GM18951 (cell line): Measurements from ENCODE around the gene BCO2.

ENCODE experiments used
- POLR2A ChIP-seq: IDR thresholded peaks from 4 replicates; pipeline ENCODE4 v1.6.1; 2011; ENCODE audit warnings: mild to moderate bottlenecking; ENCODE audit not compliant: insufficient read length, insufficient read depth; ENCODE audit errors: extremely low read depth
- in situ Hi-C: fragments of 300-500 bp; cut with MboI; formaldehyde crosslinking; loops from one replicate; pipeline ENCODE4 v1.12.0; 2022; ENCODE audit warnings: low sequenced_read_pairs, mixed read lengths, inconsistent platforms; ENCODE audit not compliant: unreplicated experiment

The BCO2 gene

DNA sequence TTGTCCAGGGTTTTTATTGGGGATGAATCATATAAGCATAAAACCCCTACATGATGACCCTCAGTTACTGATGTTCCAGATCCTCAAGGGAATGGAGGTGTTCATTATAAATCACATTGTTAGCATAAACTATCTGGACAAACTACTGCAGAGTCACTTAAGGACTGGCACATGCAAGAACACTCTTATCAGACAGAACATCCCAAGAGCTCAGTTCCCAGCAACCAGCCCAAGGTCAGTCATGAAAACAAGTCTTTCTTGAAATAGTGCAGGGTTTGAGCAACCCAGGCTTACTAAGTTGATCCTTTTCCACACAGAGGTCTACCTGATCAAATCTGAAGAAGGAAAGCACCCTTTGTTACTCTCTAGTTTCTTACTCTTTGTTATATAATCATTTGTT lies 37.4 kb downstream of the BCO2 start:
- no peak for TF ChIP-seq POLR2A
- in situ Hi-C loops: no loop called here

DNA sequence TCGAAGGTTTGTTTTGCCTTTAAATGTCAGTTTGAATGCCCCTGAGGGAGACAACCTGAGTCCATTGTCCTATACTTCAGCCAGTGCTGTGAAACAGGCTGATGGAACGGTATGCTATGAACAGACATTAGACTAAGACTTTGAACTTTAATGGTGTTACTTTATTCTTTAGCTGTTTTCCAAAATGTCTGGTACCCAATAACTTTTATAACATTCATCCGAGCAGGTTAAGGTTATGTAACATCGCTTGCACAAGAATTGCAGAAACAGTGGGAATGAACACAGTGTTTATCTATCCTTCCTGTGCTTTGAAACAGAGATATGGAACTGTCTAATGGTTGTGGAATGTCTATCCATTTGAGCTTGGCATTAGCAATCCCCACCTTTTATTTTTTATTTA lies 38.4 kb downstream of the BCO2 start:
- no peak for TF ChIP-seq POLR2A
- in situ Hi-C loops: no loop called here

DNA sequence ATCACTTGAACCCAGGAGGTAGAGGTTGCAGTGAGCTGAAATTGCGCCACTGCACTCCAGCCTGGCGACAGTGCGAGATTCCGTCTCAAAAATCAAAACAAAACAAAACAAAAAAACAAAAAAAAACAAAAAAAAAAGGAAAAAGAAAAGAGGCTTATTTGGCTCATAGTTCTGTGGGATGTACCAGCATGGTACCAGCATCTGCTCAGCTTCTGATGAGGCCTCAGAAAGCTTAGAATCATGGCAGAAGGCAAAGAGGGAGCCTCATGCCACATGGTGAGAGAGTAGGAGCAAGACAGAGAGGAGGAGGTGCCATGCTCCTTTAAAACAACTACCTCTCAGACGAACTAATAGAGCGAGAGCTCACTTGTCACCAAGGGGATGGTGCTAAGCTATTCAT lies 40.3 kb downstream of the BCO2 start:
- in situ Hi-C loops: no loop called here
- no peak for TF ChIP-seq POLR2A

DNA sequence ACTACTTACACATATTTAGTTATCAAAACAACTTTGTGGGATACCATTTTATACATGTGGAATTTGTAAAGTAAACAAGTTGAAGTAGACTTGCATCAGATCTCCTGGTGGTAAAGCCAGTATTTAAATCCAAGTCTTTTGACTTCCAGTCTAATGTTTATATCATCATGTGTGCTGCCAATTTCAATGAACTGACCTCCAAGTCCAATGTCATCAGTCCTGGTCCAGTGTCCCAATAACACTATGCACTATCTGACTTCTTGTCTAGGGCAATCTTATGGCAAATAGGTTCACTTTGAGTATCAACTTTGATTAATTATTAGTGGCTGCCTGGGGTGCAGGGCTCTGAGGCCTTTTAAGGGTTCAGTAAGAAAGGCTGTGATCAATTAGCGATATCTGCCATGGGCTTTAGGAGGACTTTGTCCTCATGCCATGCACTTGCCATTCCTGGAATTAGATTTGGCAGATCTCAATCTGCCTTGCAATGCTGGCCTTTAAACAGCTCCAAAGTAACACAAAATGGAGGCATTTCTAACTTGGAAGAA lies 41.3 kb downstream of the BCO2 start:
- in situ Hi-C loops: no loop called here

DNA sequence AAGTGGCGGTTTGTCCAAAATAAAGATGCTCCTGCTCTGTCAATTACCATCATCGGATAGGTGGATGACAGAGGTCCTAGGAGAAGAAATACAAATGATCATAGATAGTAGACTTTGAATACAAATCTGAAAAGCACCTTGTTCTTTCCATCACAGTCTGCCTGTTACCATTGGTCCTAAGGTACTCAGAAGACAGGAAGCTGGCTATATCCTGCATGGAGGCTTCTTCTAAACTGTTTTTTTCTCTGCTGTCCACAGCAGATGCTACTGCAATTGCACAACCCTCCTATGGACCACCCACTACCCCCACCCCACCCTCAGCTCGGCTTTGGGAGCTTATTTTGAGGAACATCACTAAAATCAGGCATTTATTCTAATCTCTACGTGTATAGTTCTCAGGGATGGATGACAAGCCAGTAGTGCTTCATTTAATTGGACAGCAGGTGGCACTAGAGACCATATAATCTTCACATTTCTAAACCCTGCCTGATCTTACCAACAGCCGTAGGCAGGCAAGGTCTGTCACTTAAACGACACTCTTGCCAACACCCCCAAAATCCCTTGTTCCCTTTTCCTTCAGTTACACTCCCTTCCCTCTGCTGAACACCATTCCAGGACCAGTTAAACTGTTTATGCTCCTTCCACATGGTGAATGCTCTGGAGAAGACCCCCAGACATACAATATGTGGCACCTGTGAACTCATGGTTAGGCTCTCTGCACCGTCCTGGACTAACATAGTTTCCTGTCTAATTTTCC lies 44.3 kb downstream of the BCO2 start:
- no peak for TF ChIP-seq POLR2A
- in situ Hi-C loops: loop anchor here (5.0 kb wide), 1 partner anchor 68 kb away; no protein-coding TSS in a partner anchor

More for the DNA sequence above, 41.3 kb downstream of the BCO2 start:
- no peak for TF ChIP-seq POLR2A

DNA sequence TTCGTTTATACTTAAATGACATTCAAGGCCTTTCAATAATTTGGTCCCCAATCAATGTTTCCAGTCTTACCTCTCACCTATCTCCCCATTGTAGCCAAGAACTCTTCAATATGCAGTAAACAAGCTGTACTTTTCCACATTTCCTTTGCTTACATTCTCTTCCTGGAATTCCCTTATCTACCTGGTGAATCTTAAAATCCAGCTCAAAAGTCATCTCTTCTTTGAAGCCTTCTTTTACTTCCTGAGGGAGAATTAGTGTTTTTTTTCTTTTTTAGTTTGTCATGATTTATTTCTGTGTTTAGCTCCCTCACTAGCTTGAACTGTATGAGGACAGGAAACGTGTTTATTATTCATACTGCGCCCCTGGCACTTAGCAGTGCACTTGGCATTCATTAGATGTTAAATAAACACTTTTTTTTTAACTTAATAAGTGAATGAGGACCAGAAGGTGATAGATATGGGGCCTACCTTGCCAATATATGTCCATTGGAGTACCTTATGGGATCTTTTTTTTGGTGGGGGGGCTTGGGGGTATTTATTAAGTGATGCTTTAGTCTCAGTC lies 46.0 kb downstream of the BCO2 start:
- in situ Hi-C loops: loop anchor here (5.0 kb wide), 1 partner anchor 66 kb away; no protein-coding TSS in a partner anchor
- TF ChIP-seq POLR2A: no peak

DNA sequence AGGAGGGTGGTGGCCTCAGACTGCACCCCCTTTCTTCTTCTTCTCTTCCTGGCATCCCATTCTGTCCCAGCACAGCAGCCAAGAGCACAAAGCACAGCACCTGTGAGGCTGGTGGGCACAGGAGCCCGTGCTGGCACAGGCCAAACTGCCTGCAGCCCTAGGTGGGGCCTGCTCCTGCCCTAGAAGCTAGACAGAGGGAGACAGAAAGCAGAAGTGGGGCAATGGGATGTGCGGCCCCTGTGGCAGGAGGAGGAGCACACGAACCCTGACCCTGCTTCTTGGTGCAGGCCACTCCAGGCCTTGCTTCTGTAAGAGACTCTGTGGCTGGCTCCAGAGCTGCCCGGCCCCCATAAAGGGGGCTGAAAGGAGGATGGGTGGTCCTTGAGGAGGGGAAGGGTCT lies 47.0 kb downstream of the BCO2 start:
- TF ChIP-seq POLR2A: no peak
- in situ Hi-C loops: loop anchor here (5.0 kb wide), 1 partner anchor 65 kb away; no protein-coding TSS in a partner anchor

DNA sequence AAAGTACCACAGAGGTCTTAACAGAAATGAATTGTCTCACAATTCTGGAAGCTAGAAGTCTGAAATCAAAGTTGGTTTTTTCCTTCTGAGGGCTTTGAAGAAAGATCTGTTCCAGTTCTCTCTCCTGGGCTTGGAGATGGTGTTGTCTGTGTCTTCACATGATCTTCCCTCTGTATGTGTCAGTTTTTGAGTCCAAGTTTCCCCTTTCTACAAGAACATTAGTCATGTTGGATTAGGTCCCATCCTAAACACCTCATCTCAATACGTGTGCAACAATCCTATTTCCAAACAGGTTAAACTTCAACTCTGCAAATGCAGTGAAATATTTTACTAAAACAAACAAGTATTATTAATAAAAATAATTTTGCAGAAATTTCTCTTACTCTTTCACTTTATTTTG lies 47.8 kb downstream of the BCO2 start:
- in situ Hi-C loops: loop anchor here (5.0 kb wide), 1 partner anchor 64 kb away; no protein-coding TSS in a partner anchor

DNA sequence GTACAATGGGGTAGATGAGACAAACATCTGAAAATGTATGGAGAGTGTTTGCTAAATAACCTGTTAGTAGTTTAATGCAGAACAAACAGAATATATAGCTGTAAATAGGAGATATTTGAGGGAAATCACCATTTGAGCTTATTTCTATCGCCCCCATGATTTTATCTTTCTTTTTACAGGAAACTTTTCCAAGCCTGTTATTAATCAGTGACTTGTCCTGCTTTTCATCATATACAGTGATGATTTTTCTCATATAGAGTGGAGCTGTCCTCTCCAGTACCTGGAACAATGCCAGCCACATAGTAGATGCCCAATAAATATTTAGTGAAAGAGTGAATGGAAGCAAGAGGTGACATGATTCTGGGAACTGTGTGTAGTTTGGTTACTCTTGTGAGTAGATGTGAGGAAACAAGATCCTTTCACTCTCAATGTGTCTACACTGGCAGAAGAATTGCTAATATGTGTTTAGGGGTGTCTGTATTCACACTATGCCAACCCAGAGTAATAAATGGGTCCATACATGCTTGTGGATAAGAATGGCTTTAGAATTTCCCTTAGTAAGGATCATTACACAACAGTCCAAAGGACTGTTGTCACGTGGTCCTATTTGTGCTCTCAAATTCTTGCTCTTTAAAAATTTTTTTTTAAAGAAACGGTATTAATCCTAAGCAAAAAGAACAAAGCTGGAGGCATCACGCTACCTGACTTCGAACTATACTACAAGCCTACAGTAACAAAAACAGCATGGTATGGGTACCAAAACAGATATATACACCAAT lies 48.6 kb downstream of the BCO2 start:
- in situ Hi-C loops: loop anchor here (5.0 kb wide), 1 partner anchor 63 kb away; no protein-coding TSS in a partner anchor
- no peak for TF ChIP-seq POLR2A

More for the DNA sequence above, 47.8 kb downstream of the BCO2 start:
- TF ChIP-seq POLR2A: no peak

DNA sequence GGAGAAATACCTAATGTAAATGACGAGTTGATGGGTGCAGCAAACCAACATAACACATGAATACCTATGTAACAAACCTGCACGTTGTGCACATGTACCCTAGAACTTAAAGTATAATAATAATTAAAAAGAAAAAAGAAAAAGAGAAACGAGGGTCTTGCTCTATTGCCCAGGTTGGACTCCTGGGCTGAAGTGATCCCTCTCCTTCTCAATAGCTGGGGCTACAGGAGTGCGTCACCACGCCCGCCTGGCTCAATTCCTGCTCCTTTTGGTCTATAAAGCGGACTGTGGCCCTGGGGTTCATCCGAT lies 50.4 kb downstream of the BCO2 start:
- TF ChIP-seq POLR2A: no peak
- in situ Hi-C loops: no loop called here

DNA sequence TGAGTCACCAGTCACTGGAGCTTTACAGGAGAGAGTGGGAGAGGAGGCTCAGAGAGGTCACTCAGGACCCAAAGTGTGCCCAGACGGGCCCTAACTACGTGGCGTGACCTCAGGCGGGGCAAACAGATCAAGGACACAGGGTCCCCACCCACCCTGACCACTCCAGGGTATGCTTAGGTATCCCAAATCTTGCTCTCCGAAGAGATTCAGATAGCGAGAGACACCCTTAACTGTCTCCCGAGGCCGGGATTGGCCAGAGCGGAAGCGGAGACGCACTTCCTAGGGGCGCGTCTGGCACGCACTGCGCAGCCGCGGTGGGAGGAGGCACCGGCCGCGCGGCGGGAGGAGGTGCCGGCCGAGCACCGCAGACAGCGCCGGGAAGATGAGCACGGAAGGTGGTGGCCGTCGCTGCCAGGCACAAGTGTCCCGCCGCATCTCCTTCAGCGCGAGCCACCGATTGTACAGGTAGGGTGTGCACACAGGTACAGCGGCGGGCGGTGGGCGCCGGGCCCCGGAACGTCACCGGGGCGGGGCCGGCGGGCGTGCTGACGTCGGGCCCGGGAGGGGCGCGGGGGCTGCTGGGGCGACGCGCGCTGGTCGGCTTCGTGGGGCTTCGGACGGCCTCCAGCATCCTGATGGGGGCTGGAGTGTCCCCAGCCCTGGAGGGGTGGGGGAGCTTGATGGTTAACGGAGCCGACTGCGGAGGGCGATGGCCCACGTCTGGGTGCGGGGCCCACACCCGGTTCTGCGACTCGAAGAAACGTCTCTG lies 50.9 kb downstream of the BCO2 start, which contains the start of gene PTS:
PTS (plus strand) TSS at position 367 of the 769 bp plus-strand sequence; CDS start at position 383, 16 bp downstream.
- TF ChIP-seq POLR2A: peak; percentile 95
- in situ Hi-C loops: no loop called here

DNA sequence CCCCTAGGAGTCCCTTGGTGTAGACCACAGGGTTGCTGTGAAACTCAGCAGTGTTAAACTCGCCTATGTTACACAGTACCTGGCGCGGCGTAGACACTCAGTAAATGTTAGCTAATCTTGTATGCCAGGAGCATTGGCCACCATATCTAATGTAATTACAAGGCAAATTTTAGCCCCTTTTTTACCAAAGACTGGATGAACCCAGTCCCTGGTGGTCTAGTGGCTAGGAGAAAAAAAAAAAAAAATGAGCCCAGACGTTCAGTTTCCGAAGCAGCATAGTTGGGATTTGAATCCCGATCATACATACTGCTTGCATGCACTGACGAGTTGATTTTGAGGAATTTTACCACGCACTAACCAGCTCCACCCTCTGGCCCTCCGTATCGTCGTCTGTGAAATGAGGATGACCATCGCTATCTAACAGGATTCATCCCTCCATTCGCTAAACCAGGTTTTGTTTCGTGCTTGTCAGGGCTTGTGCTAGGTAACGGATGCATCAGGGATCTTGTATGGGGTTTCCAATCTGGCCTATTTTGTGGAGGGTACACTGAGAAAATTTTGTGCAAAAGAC lies 51.6 kb downstream of the BCO2 start:
- in situ Hi-C loops: no loop called here
- TF ChIP-seq POLR2A: no peak
